ENCODE results near the gene N4BP2.

The N4BP2 gene

DNA sequence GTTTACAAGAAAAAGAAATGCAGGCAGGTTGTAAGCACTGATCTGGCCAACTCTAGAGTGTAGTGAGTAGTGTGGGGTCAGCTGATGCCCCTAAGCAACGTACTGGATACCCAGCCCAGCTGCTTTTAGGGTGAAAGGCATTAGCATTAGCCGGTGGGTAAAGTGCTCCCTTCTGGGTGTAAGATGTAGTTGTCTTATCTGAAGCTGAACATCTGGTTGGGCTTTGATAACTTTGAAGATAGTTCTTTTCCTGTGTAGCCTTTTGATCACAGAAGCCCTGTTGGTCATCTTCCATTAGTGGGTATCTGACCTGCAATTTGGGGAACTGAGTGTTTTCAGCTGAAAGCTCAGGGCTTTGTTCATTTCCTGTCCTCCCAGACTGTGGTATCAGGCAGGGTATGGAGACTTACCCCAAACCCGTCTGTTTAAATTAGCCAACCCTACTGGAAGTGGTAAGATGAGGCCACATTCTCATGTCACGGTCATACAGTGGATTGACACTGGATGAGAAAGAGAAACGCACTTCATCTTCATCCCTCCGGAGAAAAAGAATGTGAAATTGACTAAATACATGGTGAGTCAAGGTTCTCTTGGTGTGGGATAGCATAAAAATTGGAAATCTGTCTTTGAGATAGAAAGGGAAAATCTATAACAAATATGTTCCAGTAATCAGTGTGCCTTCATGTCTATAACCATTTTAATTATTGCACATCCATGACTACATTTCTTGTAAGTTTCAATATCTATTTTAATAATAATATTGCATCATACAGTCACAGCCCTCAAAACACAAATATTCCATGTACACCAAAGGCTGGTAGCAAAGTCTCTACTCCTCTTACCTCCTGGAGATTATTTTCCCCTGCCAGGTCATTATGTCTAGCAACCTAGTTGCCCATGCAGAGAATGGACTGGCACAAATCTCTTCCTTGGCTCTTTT lies 148.9 kb downstream of the N4BP2 start:
- no peak for DNase-seq (ENCODE audit: low read depth)
- TF ChIP-seq, protein P1, sequence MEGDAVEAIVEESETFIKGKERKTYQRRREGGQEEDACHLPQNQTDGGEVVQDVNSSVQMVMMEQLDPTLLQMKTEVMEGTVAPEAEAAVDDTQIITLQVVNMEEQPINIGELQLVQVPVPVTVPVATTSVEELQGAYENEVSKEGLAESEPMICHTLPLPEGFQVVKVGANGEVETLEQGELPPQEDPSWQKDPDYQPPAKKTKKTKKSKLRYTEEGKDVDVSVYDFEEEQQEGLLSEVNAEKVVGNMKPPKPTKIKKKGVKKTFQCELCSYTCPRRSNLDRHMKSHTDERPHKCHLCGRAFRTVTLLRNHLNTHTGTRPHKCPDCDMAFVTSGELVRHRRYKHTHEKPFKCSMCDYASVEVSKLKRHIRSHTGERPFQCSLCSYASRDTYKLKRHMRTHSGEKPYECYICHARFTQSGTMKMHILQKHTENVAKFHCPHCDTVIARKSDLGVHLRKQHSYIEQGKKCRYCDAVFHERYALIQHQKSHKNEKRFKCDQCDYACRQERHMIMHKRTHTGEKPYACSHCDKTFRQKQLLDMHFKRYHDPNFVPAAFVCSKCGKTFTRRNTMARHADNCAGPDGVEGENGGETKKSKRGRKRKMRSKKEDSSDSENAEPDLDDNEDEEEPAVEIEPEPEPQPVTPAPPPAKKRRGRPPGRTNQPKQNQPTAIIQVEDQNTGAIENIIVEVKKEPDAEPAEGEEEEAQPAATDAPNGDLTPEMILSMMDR (IDR thresholded peaks at IDR 0.05; ENCODE audit: control insufficient read depth, extremely low read depth, insufficient read depth): no peak
- no peak overlapping the region for H3K4me3 ChIP-seq (ENCODE audit: low read depth, low read length)

DNA sequence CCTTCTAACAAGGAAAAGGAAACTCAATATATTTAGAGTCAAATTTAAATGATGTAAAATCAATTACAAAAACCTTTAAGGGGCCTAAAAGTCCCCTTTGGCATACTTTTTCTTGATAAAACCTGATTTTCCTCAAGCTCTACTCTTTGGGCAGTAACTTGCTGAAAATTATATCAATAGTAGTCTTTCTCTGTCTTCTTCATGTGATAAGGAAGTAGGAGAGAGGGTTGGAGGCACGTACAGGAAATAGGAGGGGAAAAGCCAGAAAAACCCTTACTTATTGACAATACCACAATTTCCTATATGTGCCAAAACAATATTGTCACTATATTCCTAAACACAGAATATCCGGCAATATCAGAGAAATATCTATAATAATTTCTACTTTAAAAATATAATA lies 149.8 kb downstream of the N4BP2 start:
- H3K4me3 ChIP-seq (ENCODE audit: low read depth, low read length): no peak overlapping the region
- DNase-seq (ENCODE audit: low read depth): no peak
- TF ChIP-seq, protein P1 (IDR thresholded peaks at IDR 0.05; ENCODE audit: control insufficient read depth, extremely low read depth, insufficient read depth): no peak

All from LNCaP clone FGC (cell line).